Measurements from ENCODE around the gene PPL.

PPL gene

GRCh38 chr16:4884209-4884608, 52.7 kb downstream of the PPL start:
- H3K4me3 ChIP-seq (ENCODE audit: low read length): no peak overlapping the region
- H3K36me3 ChIP-seq (ENCODE audit: control insufficient read depth, insufficient read depth, low read length, severe bottlenecking): peaks cover 93% of the 10 kb centered on the region
- H3K9me3 ChIP-seq (ENCODE audit: control insufficient read depth, low read length): no peaks in the 10 kb centered on the region
- peaks cover 3% of the 10 kb centered on the region for H3K4me1 ChIP-seq (ENCODE audit: control insufficient read depth, insufficient read depth, low read length)
- no peak overlapping the region for H3K9ac ChIP-seq (ENCODE audit: low read length)
- DNase-seq (ENCODE audit: low read depth): no peak
- no peaks in the 10 kb centered on the region for H3K27me3 ChIP-seq (replicated peaks; ENCODE audit: control insufficient read depth, insufficient read depth, low read length)

GRCh38 chr16:4883501-4883900, 53.4 kb downstream of the PPL start:
- no peak for DNase-seq (ENCODE audit: low read depth)
- Histone ChIP-seq H3K4me3 (ENCODE audit: low read length) (no peak overlapping the region), H3K36me3 (ENCODE audit: control insufficient read depth, insufficient read depth, low read length, severe bottlenecking) (peaks cover 98% of the 10 kb centered on the region), H3K4me1 (ENCODE audit: control insufficient read depth, insufficient read depth, low read length) (peaks cover 8% of the 10 kb centered on the region), H3K9ac (ENCODE audit: low read length) (no peak overlapping the region), H3K9me3 (ENCODE audit: control insufficient read depth, low read length) (no peaks in the 10 kb centered on the region), H3K27me3 (replicated peaks; ENCODE audit: control insufficient read depth, insufficient read depth, low read length) (no peaks in the 10 kb centered on the region)

- H3K27me3 ChIP-seq (replicated peaks; ENCODE audit: control insufficient read depth, insufficient read depth, low read length): no peaks in the 10 kb centered on the region
- H3K4me1 ChIP-seq (ENCODE audit: control insufficient read depth, insufficient read depth, low read length): peaks cover 8% of the 10 kb centered on the region
- no peaks in the 10 kb centered on the region for H3K9me3 ChIP-seq (ENCODE audit: control insufficient read depth, low read length)
- no peak overlapping the region for H3K4me3 ChIP-seq (ENCODE audit: low read length)
- H3K36me3 ChIP-seq (ENCODE audit: control insufficient read depth, insufficient read depth, low read length, severe bottlenecking): peaks cover 98% of the 10 kb centered on the region
- H3K9ac ChIP-seq (ENCODE audit: low read length): no peak overlapping the region
- peak; percentile 30 for DNase-seq (ENCODE audit: low read depth)
Measured at GRCh38 chr16:4882633-4883285, 54.2 kb downstream of the PPL start.

GRCh38 chr16:4882000-4882632, 54.8 kb downstream of the PPL start:
- Histone ChIP-seq H3K9ac (ENCODE audit: low read length) (no peak overlapping the region), H3K4me3 (ENCODE audit: low read length) (no peak overlapping the region), H3K36me3 (ENCODE audit: control insufficient read depth, insufficient read depth, low read length, severe bottlenecking) (peaks cover 98% of the 10 kb centered on the region), H3K4me1 (ENCODE audit: control insufficient read depth, insufficient read depth, low read length) (peaks cover 8% of the 10 kb centered on the region), H3K27me3 (replicated peaks; ENCODE audit: control insufficient read depth, insufficient read depth, low read length) (no peaks in the 10 kb centered on the region), H3K9me3 (ENCODE audit: control insufficient read depth, low read length) (no peaks in the 10 kb centered on the region)
- peak; percentile 44 for DNase-seq (ENCODE audit: low read depth)

- Histone ChIP-seq H3K9ac (ENCODE audit: low read length) (no peak overlapping the region), H3K27me3 (replicated peaks; ENCODE audit: control insufficient read depth, insufficient read depth, low read length) (no peaks in the 10 kb centered on the region), H3K4me3 (ENCODE audit: low read length) (no peak overlapping the region), H3K9me3 (ENCODE audit: control insufficient read depth, low read length) (no peaks in the 10 kb centered on the region), H3K4me1 (ENCODE audit: control insufficient read depth, insufficient read depth, low read length) (peaks cover 8% of the 10 kb centered on the region), H3K36me3 (ENCODE audit: control insufficient read depth, insufficient read depth, low read length, severe bottlenecking) (peaks cover 93% of the 10 kb centered on the region)
- DNase-seq (ENCODE audit: low read depth): no peak
Measured at GRCh38 chr16:4880006-4880580, 56.9 kb downstream of the PPL start.

GRCh38 chr16:4879049-4879448, 57.9 kb downstream of the PPL start:
- Histone ChIP-seq H3K9me3 (ENCODE audit: control insufficient read depth, low read length) (no peaks in the 10 kb centered on the region), H3K27me3 (replicated peaks; ENCODE audit: control insufficient read depth, insufficient read depth, low read length) (no peaks in the 10 kb centered on the region), H3K9ac (ENCODE audit: low read length) (no peak overlapping the region), H3K4me1 (ENCODE audit: control insufficient read depth, insufficient read depth, low read length) (peaks cover 8% of the 10 kb centered on the region), H3K36me3 (ENCODE audit: control insufficient read depth, insufficient read depth, low read length, severe bottlenecking) (peaks cover 93% of the 10 kb centered on the region), H3K4me3 (ENCODE audit: low read length) (no peak overlapping the region)
- DNase-seq (ENCODE audit: low read depth): no peak

- peaks cover 92% of the 10 kb centered on the region for H3K36me3 ChIP-seq (ENCODE audit: control insufficient read depth, insufficient read depth, low read length, severe bottlenecking)
- H3K27me3 ChIP-seq (replicated peaks; ENCODE audit: control insufficient read depth, insufficient read depth, low read length): no peaks in the 10 kb centered on the region
- H3K4me3 ChIP-seq (ENCODE audit: low read length): no peak overlapping the region
- H3K9me3 ChIP-seq (ENCODE audit: control insufficient read depth, low read length): no peaks in the 10 kb centered on the region
- no peak overlapping the region for H3K9ac ChIP-seq (ENCODE audit: low read length)
- H3K4me1 ChIP-seq (ENCODE audit: control insufficient read depth, insufficient read depth, low read length): peaks cover 8% of the 10 kb centered on the region
- DNase-seq (ENCODE audit: low read depth): no peak
Measured at GRCh38 chr16:4877380-4877685, 59.6 kb downstream of the PPL start.

- no peak for DNase-seq (ENCODE audit: low read depth)
- H3K9me3 ChIP-seq (ENCODE audit: control insufficient read depth, low read length): no peaks in the 10 kb centered on the region
- no peak overlapping the region for H3K4me3 ChIP-seq (ENCODE audit: low read length)
- peaks cover 92% of the 10 kb centered on the region for H3K36me3 ChIP-seq (ENCODE audit: control insufficient read depth, insufficient read depth, low read length, severe bottlenecking)
- H3K27me3 ChIP-seq (replicated peaks; ENCODE audit: control insufficient read depth, insufficient read depth, low read length): no peaks in the 10 kb centered on the region
- peaks cover 8% of the 10 kb centered on the region for H3K4me1 ChIP-seq (ENCODE audit: control insufficient read depth, insufficient read depth, low read length)
- no peak overlapping the region for H3K9ac ChIP-seq (ENCODE audit: low read length)
Measured at GRCh38 chr16:4876646-4877379, 60.1 kb downstream of the PPL start.

- H3K4me1 ChIP-seq (ENCODE audit: control insufficient read depth, insufficient read depth, low read length): peaks cover 8% of the 10 kb centered on the region
- no peaks in the 10 kb centered on the region for H3K27me3 ChIP-seq (replicated peaks; ENCODE audit: control insufficient read depth, insufficient read depth, low read length)
- no peak overlapping the region for H3K4me3 ChIP-seq (ENCODE audit: low read length)
- DNase-seq (ENCODE audit: low read depth): no peak
- H3K9me3 ChIP-seq (ENCODE audit: control insufficient read depth, low read length): no peaks in the 10 kb centered on the region
- peaks cover 90% of the 10 kb centered on the region for H3K36me3 ChIP-seq (ENCODE audit: control insufficient read depth, insufficient read depth, low read length, severe bottlenecking)
- H3K9ac ChIP-seq (ENCODE audit: low read length): no peak overlapping the region
Measured at GRCh38 chr16:4874666-4875065, 62.3 kb downstream of the PPL start.

GRCh38 chr16:4873091-4873490, 63.9 kb downstream of the PPL start:
- no peaks in the 10 kb centered on the region for H3K27me3 ChIP-seq (replicated peaks; ENCODE audit: control insufficient read depth, insufficient read depth, low read length)
- H3K36me3 ChIP-seq (ENCODE audit: control insufficient read depth, insufficient read depth, low read length, severe bottlenecking): peaks cover 83% of the 10 kb centered on the region
- no peaks in the 10 kb centered on the region for H3K9me3 ChIP-seq (ENCODE audit: control insufficient read depth, low read length)
- no peak for DNase-seq (ENCODE audit: low read depth)
- H3K9ac ChIP-seq (ENCODE audit: low read length): no peak overlapping the region
- H3K4me3 ChIP-seq (ENCODE audit: low read length): no peak overlapping the region
- peaks cover 4% of the 10 kb centered on the region for H3K4me1 ChIP-seq (ENCODE audit: control insufficient read depth, insufficient read depth, low read length)

GRCh38 chr16:4871071-4871470, 65.9 kb downstream of the PPL start:
- no peak overlapping the region for H3K4me3 ChIP-seq (ENCODE audit: low read length)
- DNase-seq (ENCODE audit: low read depth): no peak
- no peaks in the 10 kb centered on the region for H3K27me3 ChIP-seq (replicated peaks; ENCODE audit: control insufficient read depth, insufficient read depth, low read length)
- peaks cover 4% of the 10 kb centered on the region for H3K4me1 ChIP-seq (ENCODE audit: control insufficient read depth, insufficient read depth, low read length)
- no peaks in the 10 kb centered on the region for H3K9me3 ChIP-seq (ENCODE audit: control insufficient read depth, low read length)
- peaks cover 66% of the 10 kb centered on the region for H3K36me3 ChIP-seq (ENCODE audit: control insufficient read depth, insufficient read depth, low read length, severe bottlenecking)
- no peak overlapping the region for H3K9ac ChIP-seq (ENCODE audit: low read length)
